OCI-M2 (cell line): ENCODE results near the gene PRKCA.
"Not testable (repeated sequence)": the region's sequence is repeated elsewhere in the genome, so short reads cannot be mapped to it uniquely, and the experiment has no call there.

ENCODE experiments used
- DNase-seq: peaks from one replicate; lab custom pipeline; 2025; ENCODE audit not compliant: unreplicated experiment; lab: John Stamatoyannopoulos, UW

The PRKCA gene

GRCh38 chr17:66701462-66701861 is 399.0 kb downstream of the PRKCA start:
- DNase-seq, result no peak

GRCh38 chr17:66702106-66702936 is 399.9 kb downstream of the PRKCA start:
- no peak for DNase-seq

GRCh38 chr17:66704858-66705520 is 402.6 kb downstream of the PRKCA start:
- DNase-seq, result no peak

- DNase-seq, result no peak
Observed at GRCh38 chr17:66706851-66707450, 404.5 kb downstream of the PRKCA start.

- DNase-seq, result no peak
Observed at GRCh38 chr17:66711401-66711800, 409.0 kb downstream of the PRKCA start.

- no peak for DNase-seq
Observed at GRCh38 chr17:66711881-66712321, 409.5 kb downstream of the PRKCA start.

GRCh38 chr17:66712453-66712852 is 410.0 kb downstream of the PRKCA start:
- DNase-seq, result no peak

GRCh38 chr17:66713021-66713532 is 410.7 kb downstream of the PRKCA start:
- not testable (repeated sequence) for DNase-seq

- no peak for DNase-seq
Observed at GRCh38 chr17:66713533-66714042, 411.2 kb downstream of the PRKCA start.

- DNase-seq, result no peak
Observed at GRCh38 chr17:66714046-66715023, 411.9 kb downstream of the PRKCA start.

GRCh38 chr17:66715076-66715675 is 412.8 kb downstream of the PRKCA start:
- no peak for DNase-seq

GRCh38 chr17:66715745-66716156 is 413.3 kb downstream of the PRKCA start:
- DNase-seq, result no peak

GRCh38 chr17:66716236-66717026 is 414.0 kb downstream of the PRKCA start:
- DNase-seq, result no peak

- DNase-seq, result no peak
Observed at GRCh38 chr17:66717641-66718058, 415.2 kb downstream of the PRKCA start.

- DNase-seq, result no peak
Observed at GRCh38 chr17:66720027-66720426, 417.6 kb downstream of the PRKCA start.

GRCh38 chr17:66720567-66720966 is 418.2 kb downstream of the PRKCA start:
- no peak for DNase-seq

GRCh38 chr17:66722341-66722740 is 419.9 kb downstream of the PRKCA start:
- no peak for DNase-seq

- no peak for DNase-seq
Observed at GRCh38 chr17:66724581-66725341, 422.3 kb downstream of the PRKCA start.
